ENCODE results near the gene CACNG8.

CACNG8 gene

GRCh38 chr19:53971673-53972072 lies 8.9 kb downstream of the CACNG8 start:
- no peaks in the 10 kb centered on the region for H3F3A ChIP-seq (ENCODE audit: low read depth)
- TF ChIP-seq CTCF (conservative IDR thresholded peaks at IDR 0.05; ENCODE audit: low read length) (no peak), EZH2phosphoT487 (IDR thresholded peaks at IDR 0.05; ENCODE audit: borderline replicate concordance) (no peak)
- no peaks in the 10 kb centered on the region for H4K20me1 ChIP-seq (ENCODE audit: insufficient read depth, low read length, poor library complexity, severe bottlenecking)
- H3K9ac ChIP-seq (ENCODE audit: low read depth, low read length, poor library complexity, severe bottlenecking): no peak overlapping the region
- H3K27me3 ChIP-seq (ENCODE audit: insufficient read depth, low read length, poor library complexity, severe bottlenecking): no peaks in the 10 kb centered on the region
- H3K9me3 ChIP-seq (ENCODE audit: insufficient read depth, low read depth, low read length): no peaks in the 10 kb centered on the region
- H3K4me1 ChIP-seq (ENCODE audit: insufficient read depth, low read length, poor library complexity, severe bottlenecking): no peaks in the 10 kb centered on the region
- H3K79me2 ChIP-seq (ENCODE audit: insufficient read depth, low read length): no peaks in the 10 kb centered on the region
- H3K4me3 ChIP-seq (ENCODE audit: low read length, poor library complexity, severe bottlenecking): no peak overlapping the region
- no peaks in the 10 kb centered on the region for H3K9me2 ChIP-seq (replicated peaks; ENCODE audit: low read depth, low read length)
- no peak overlapping the region for H2AFZ ChIP-seq (ENCODE audit: low read length)
- no peak overlapping the region for H3K4me2 ChIP-seq (ENCODE audit: low read depth, low read length, poor library complexity, severe bottlenecking)
- no peaks in the 10 kb centered on the region for H3K36me3 ChIP-seq (ENCODE audit: insufficient read depth, low read length)

- Histone ChIP-seq H3K4me1 (ENCODE audit: insufficient read depth, low read length, poor library complexity, severe bottlenecking) (no peaks in the 10 kb centered on the region), H3F3A (ENCODE audit: low read depth) (no peaks in the 10 kb centered on the region), H3K9ac (ENCODE audit: low read depth, low read length, poor library complexity, severe bottlenecking) (no peak overlapping the region), H3K36me3 (ENCODE audit: insufficient read depth, low read length) (no peaks in the 10 kb centered on the region), H3K79me2 (ENCODE audit: insufficient read depth, low read length) (no peaks in the 10 kb centered on the region), H3K9me2 (replicated peaks; ENCODE audit: low read depth, low read length) (no peaks in the 10 kb centered on the region), H2AFZ (ENCODE audit: low read length) (peak overlapping the region; percentile 77), H3K27me3 (ENCODE audit: insufficient read depth, low read length, poor library complexity, severe bottlenecking) (no peaks in the 10 kb centered on the region), H4K20me1 (ENCODE audit: insufficient read depth, low read length, poor library complexity, severe bottlenecking) (no peaks in the 10 kb centered on the region), H3K4me3 (ENCODE audit: low read length, poor library complexity, severe bottlenecking) (peak overlapping the region; percentile 38), H3K9me3 (ENCODE audit: insufficient read depth, low read depth, low read length) (no peaks in the 10 kb centered on the region), H3K4me2 (ENCODE audit: low read depth, low read length, poor library complexity, severe bottlenecking) (peak overlapping the region; percentile 43)
- TF ChIP-seq CTCF (conservative IDR thresholded peaks at IDR 0.05; ENCODE audit: low read length): no peak
- TF ChIP-seq EZH2phosphoT487 (IDR thresholded peaks at IDR 0.05; ENCODE audit: borderline replicate concordance): no peak
These were observed 14.8 kb downstream of the CACNG8 start for GRCh38 chr19:53977429-53977990.

- H3K9ac ChIP-seq (ENCODE audit: low read depth, low read length, poor library complexity, severe bottlenecking): no peak overlapping the region
- no peaks in the 10 kb centered on the region for H3K79me2 ChIP-seq (ENCODE audit: insufficient read depth, low read length)
- no peaks in the 10 kb centered on the region for H4K20me1 ChIP-seq (ENCODE audit: insufficient read depth, low read length, poor library complexity, severe bottlenecking)
- peak overlapping the region; percentile 77 for H2AFZ ChIP-seq (ENCODE audit: low read length)
- H3K9me3 ChIP-seq (ENCODE audit: insufficient read depth, low read depth, low read length): no peaks in the 10 kb centered on the region
- TF ChIP-seq EZH2phosphoT487 (IDR thresholded peaks at IDR 0.05; ENCODE audit: borderline replicate concordance) (no peak), CTCF (conservative IDR thresholded peaks at IDR 0.05; ENCODE audit: low read length) (no peak)
- H3F3A ChIP-seq (ENCODE audit: low read depth): no peaks in the 10 kb centered on the region
- no peak overlapping the region for H3K4me3 ChIP-seq (ENCODE audit: low read length, poor library complexity, severe bottlenecking)
- no peaks in the 10 kb centered on the region for H3K4me1 ChIP-seq (ENCODE audit: insufficient read depth, low read length, poor library complexity, severe bottlenecking)
- H3K4me2 ChIP-seq (ENCODE audit: low read depth, low read length, poor library complexity, severe bottlenecking): peak overlapping the region; percentile 43
- H3K27me3 ChIP-seq (ENCODE audit: insufficient read depth, low read length, poor library complexity, severe bottlenecking): no peaks in the 10 kb centered on the region
- H3K9me2 ChIP-seq (replicated peaks; ENCODE audit: low read depth, low read length): no peaks in the 10 kb centered on the region
- H3K36me3 ChIP-seq (ENCODE audit: insufficient read depth, low read length): no peaks in the 10 kb centered on the region
These were observed 15.4 kb downstream of the CACNG8 start for GRCh38 chr19:53977991-53978731.

Measured in Loucy (cell line).